Astrocyte of the cerebellum (primary cell): ENCODE measurements around the gene SPRED2.

Experiments used
- DNase-seq: peaks from one replicate; pipeline ENCODE4 v3.0.0-alpha.2; 2011; ENCODE audit warnings: low read depth
- H3K4me3 ChIP-seq: 2 replicates; pipeline ENCODE4 v1.5.1; 2011; ENCODE audit warnings: mild to moderate bottlenecking, low read depth, low read length, moderate library complexity
- CTCF ChIP-seq: IDR thresholded peaks from 2 replicates; pipeline ENCODE4 v1.5.1; 2012; ENCODE audit warnings: low read length, low read depth, moderate library complexity, mild to moderate bottlenecking; ENCODE audit errors: missing control alignments
- in situ Hi-C: cut with HindIII; loops from 2 replicates; pipeline ENCODE4 v1.10.0; 2017; ENCODE audit warnings: low sequenced_read_pairs

SPRED2 gene

GRCh38 chr2:65292461-65293011 is 139.9 kb downstream of the SPRED2 start:
- H3K4me3 ChIP-seq: no peak overlapping the region
- in situ Hi-C loops: loop anchor here (25.0 kb wide), 1 partner anchor 245 kb away; no protein-coding TSS in a partner anchor
- DNase-seq: no peak
- no peak for TF ChIP-seq CTCF

- in situ Hi-C loops: loop anchor here (25.0 kb wide), 1 partner anchor 245 kb away; no protein-coding TSS in a partner anchor
- TF ChIP-seq CTCF: no peak
- DNase-seq: no peak
- no peak overlapping the region for H3K4me3 ChIP-seq
Measured at GRCh38 chr2:65292106-65292400, 140.3 kb downstream of the SPRED2 start.

GRCh38 chr2:65291216-65292105 is 140.9 kb downstream of the SPRED2 start:
- DNase-seq: no peak
- in situ Hi-C loops: loop anchor here (25.0 kb wide), 1 partner anchor 246 kb away; no protein-coding TSS in a partner anchor
- no peak for TF ChIP-seq CTCF
- no peak overlapping the region for H3K4me3 ChIP-seq

GRCh38 chr2:65287364-65287763 is 145.0 kb downstream of the SPRED2 start:
- no peak overlapping the region for H3K4me3 ChIP-seq
- no peak for TF ChIP-seq CTCF
- in situ Hi-C loops: loop anchor here (25.0 kb wide), 1 partner anchor 250 kb away; no protein-coding TSS in a partner anchor
- DNase-seq: no peak

GRCh38 chr2:65282477-65283053 is 149.8 kb downstream of the SPRED2 start:
- DNase-seq: no peak

More at GRCh38 chr2:65282477-65283053, 149.8 kb downstream of the SPRED2 start:
- TF ChIP-seq CTCF: no peak
- in situ Hi-C loops: loop anchor here (25.0 kb wide), 1 partner anchor 255 kb away; no protein-coding TSS in a partner anchor
- H3K4me3 ChIP-seq: no peak overlapping the region
